ENCODE measurements around the gene CCNY.

CCNY gene

GRCh38 chr10:35546824-35547225 is 210.5 kb downstream of the CCNY start:
- Histone ChIP-seq H3K9me3 (ENCODE audit: control insufficient read depth, low read length) (no peaks in the 10 kb centered on the region), H3K36me3 (ENCODE audit: control insufficient read depth, insufficient read depth, low read length) (no peaks in the 10 kb centered on the region), H3K27ac (ENCODE audit: insufficient read depth, low read depth, low read length, poor library complexity, severe bottlenecking) (peak overlapping the region; percentile 16), H3K27me3 (ENCODE audit: control insufficient read depth, insufficient read depth, low read length, poor library complexity, severe bottlenecking) (no peaks in the 10 kb centered on the region), H3K4me1 (ENCODE audit: control insufficient read depth, insufficient read depth, low read length) (peaks cover 14% of the 10 kb centered on the region), H3K4me3 (ENCODE audit: insufficient read depth, low read depth, low read length) (no peak overlapping the region)
- WGBS, 2 experiments: 91 to 93% methylated on average over 3 to 4 of the region's 4 CpGs

GRCh38 chr10:35552650-35553342 is 216.5 kb downstream of the CCNY start:
- Histone ChIP-seq H3K4me1 (ENCODE audit: control insufficient read depth, insufficient read depth, low read length) (peaks cover 11% of the 10 kb centered on the region), H3K36me3 (ENCODE audit: control insufficient read depth, insufficient read depth, low read length) (no peaks in the 10 kb centered on the region), H3K27ac (ENCODE audit: insufficient read depth, low read depth, low read length, poor library complexity, severe bottlenecking) (no peak overlapping the region), H3K4me3 (ENCODE audit: insufficient read depth, low read depth, low read length) (no peak overlapping the region), H3K27me3 (ENCODE audit: control insufficient read depth, insufficient read depth, low read length, poor library complexity, severe bottlenecking) (no peaks in the 10 kb centered on the region), H3K9me3 (ENCODE audit: control insufficient read depth, low read length) (no peaks in the 10 kb centered on the region)
- 94 to 96% methylated on average over 7 of the region's 7 CpGs for WGBS, 2 experiments

DNA sequence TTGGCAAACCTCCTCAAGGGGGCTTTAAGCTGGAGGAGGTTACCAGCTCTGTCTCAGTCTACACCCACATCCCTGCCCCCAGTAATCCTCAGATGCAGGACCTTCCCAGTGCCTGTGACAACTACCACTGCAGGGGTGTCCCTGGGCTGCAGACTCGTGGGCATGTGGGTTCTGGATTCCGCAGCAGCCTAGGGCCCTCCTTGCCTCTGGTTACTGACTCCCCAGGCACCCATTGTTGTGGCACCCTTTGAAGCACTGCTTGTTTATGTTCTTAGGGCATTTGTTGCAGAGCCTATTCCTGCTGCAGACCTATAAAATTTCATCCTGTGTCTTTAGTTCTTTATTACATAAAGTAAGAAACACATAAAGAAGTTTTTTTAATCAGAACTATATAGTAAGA is 217.7 kb downstream of the CCNY start:
- no peaks in the 10 kb centered on the region for H3K36me3 ChIP-seq (ENCODE audit: control insufficient read depth, insufficient read depth, low read length)
- 30 to 39% methylated on average over 2 of the region's 2 CpGs for WGBS, 2 experiments
- no peak overlapping the region for H3K4me3 ChIP-seq (ENCODE audit: insufficient read depth, low read depth, low read length)
- no peaks in the 10 kb centered on the region for H3K9me3 ChIP-seq (ENCODE audit: control insufficient read depth, low read length)
- no peaks in the 10 kb centered on the region for H3K27me3 ChIP-seq (ENCODE audit: control insufficient read depth, insufficient read depth, low read length, poor library complexity, severe bottlenecking)
- peaks cover 11% of the 10 kb centered on the region for H3K4me1 ChIP-seq (ENCODE audit: control insufficient read depth, insufficient read depth, low read length)
- no peak overlapping the region for H3K27ac ChIP-seq (ENCODE audit: insufficient read depth, low read depth, low read length, poor library complexity, severe bottlenecking)

DNA sequence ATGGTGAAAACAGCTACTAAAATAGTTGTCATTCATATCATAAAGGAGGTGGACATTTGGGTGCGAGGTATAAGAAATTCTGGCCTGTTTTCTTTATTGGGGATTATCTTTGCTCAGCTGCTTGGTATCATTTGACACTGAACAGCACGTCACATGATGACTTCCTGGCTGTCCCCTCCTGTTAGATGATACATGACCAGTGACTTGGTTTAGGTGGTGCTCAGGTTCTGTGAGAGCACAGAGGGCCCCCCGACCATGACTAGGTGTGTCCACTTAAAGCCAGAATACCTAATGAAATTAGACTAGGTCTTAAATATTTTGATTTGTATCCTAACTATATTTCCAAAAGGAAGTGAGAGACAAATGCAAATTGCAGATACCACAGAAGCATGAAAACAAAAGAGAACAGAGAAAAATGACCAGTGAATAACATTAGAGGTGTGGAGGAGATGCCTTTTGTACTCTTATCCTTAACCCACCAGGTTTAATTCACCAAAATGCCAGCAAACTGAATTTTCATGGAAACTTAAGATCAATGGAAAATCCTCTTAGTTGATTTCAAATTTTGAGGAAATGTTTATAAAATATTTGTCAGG is 218.2 kb downstream of the CCNY start:
- 96 to 98% methylated on average over 3 of the region's 3 CpGs for WGBS, 2 experiments
- Histone ChIP-seq H3K9me3 (ENCODE audit: control insufficient read depth, low read length) (no peaks in the 10 kb centered on the region), H3K36me3 (ENCODE audit: control insufficient read depth, insufficient read depth, low read length) (no peaks in the 10 kb centered on the region), H3K4me1 (ENCODE audit: control insufficient read depth, insufficient read depth, low read length) (peaks cover 11% of the 10 kb centered on the region), H3K27me3 (ENCODE audit: control insufficient read depth, insufficient read depth, low read length, poor library complexity, severe bottlenecking) (no peaks in the 10 kb centered on the region), H3K27ac (ENCODE audit: insufficient read depth, low read depth, low read length, poor library complexity, severe bottlenecking) (no peak overlapping the region), H3K4me3 (ENCODE audit: insufficient read depth, low read depth, low read length) (no peak overlapping the region)

GRCh38 chr10:35555962-35556930 is 219.9 kb downstream of the CCNY start:
- Histone ChIP-seq H3K27me3 (ENCODE audit: control insufficient read depth, insufficient read depth, low read length, poor library complexity, severe bottlenecking) (no peaks in the 10 kb centered on the region), H3K27ac (ENCODE audit: insufficient read depth, low read depth, low read length, poor library complexity, severe bottlenecking) (no peak overlapping the region), H3K9me3 (ENCODE audit: control insufficient read depth, low read length) (no peaks in the 10 kb centered on the region), H3K36me3 (ENCODE audit: control insufficient read depth, insufficient read depth, low read length) (no peaks in the 10 kb centered on the region), H3K4me3 (ENCODE audit: insufficient read depth, low read depth, low read length) (no peak overlapping the region), H3K4me1 (ENCODE audit: control insufficient read depth, insufficient read depth, low read length) (peaks cover 6% of the 10 kb centered on the region)
- 94 to 97% methylated on average over 6 of the region's 6 CpGs for WGBS, 2 experiments

DNA sequence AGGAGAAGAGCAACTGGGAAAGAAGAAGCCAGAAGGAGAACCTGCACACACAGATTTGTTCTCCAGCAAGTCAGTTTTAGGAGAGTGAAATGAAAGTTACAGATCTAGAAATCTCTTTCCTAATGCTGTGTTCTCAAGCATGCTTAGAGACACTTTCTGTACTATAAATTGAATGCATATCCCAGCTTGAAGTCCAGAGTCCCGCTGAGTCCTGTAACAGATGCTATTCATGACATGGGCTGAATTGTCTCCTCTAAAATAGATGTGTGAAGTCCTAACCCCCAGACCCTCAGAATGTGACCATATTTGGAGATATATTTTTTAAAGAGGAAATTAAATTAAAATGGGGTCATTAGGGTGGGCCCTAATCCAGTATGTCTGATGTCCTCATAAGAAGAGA is 222.0 kb downstream of the CCNY start:
- Histone ChIP-seq H3K36me3 (ENCODE audit: control insufficient read depth, insufficient read depth, low read length) (no peaks in the 10 kb centered on the region), H3K4me3 (ENCODE audit: insufficient read depth, low read depth, low read length) (no peak overlapping the region), H3K9me3 (ENCODE audit: control insufficient read depth, low read length) (no peaks in the 10 kb centered on the region), H3K27me3 (ENCODE audit: control insufficient read depth, insufficient read depth, low read length, poor library complexity, severe bottlenecking) (no peaks in the 10 kb centered on the region), H3K4me1 (ENCODE audit: control insufficient read depth, insufficient read depth, low read length) (peaks cover 6% of the 10 kb centered on the region), H3K27ac (ENCODE audit: insufficient read depth, low read depth, low read length, poor library complexity, severe bottlenecking) (no peak overlapping the region)
- WGBS, 2 experiments: 92 to 93% methylated on average over 1 of the region's 1 CpG

GRCh38 chr10:35559416-35559815 is 223.1 kb downstream of the CCNY start:
- H3K27ac ChIP-seq (ENCODE audit: insufficient read depth, low read depth, low read length, poor library complexity, severe bottlenecking): no peak overlapping the region
- WGBS, 2 experiments: 93 to 94% methylated on average over 5 of the region's 5 CpGs
- H3K4me3 ChIP-seq (ENCODE audit: insufficient read depth, low read depth, low read length): no peak overlapping the region
- H3K27me3 ChIP-seq (ENCODE audit: control insufficient read depth, insufficient read depth, low read length, poor library complexity, severe bottlenecking): no peaks in the 10 kb centered on the region
- H3K9me3 ChIP-seq (ENCODE audit: control insufficient read depth, low read length): no peaks in the 10 kb centered on the region
- H3K36me3 ChIP-seq (ENCODE audit: control insufficient read depth, insufficient read depth, low read length): no peaks in the 10 kb centered on the region
- no peaks in the 10 kb centered on the region for H3K4me1 ChIP-seq (ENCODE audit: control insufficient read depth, insufficient read depth, low read length)

GRCh38 chr10:35561715-35562114 is 225.4 kb downstream of the CCNY start:
- Histone ChIP-seq H3K27me3 (ENCODE audit: control insufficient read depth, insufficient read depth, low read length, poor library complexity, severe bottlenecking) (no peaks in the 10 kb centered on the region), H3K4me3 (ENCODE audit: insufficient read depth, low read depth, low read length) (no peak overlapping the region), H3K27ac (ENCODE audit: insufficient read depth, low read depth, low read length, poor library complexity, severe bottlenecking) (no peak overlapping the region), H3K36me3 (ENCODE audit: control insufficient read depth, insufficient read depth, low read length) (no peaks in the 10 kb centered on the region), H3K4me1 (ENCODE audit: control insufficient read depth, insufficient read depth, low read length) (no peaks in the 10 kb centered on the region), H3K9me3 (ENCODE audit: control insufficient read depth, low read length) (no peaks in the 10 kb centered on the region)
- WGBS, 2 experiments: 93 to 94% methylated on average over 5 of the region's 5 CpGs

GRCh38 chr10:35562427-35562826 is 226.1 kb downstream of the CCNY start:
- 91 to 92% methylated on average over 1 of the region's 1 CpG for WGBS, 2 experiments
- no peaks in the 10 kb centered on the region for H3K36me3 ChIP-seq (ENCODE audit: control insufficient read depth, insufficient read depth, low read length)
- no peaks in the 10 kb centered on the region for H3K9me3 ChIP-seq (ENCODE audit: control insufficient read depth, low read length)
- no peak overlapping the region for H3K4me3 ChIP-seq (ENCODE audit: insufficient read depth, low read depth, low read length)
- H3K27ac ChIP-seq (ENCODE audit: insufficient read depth, low read depth, low read length, poor library complexity, severe bottlenecking): no peak overlapping the region
- H3K27me3 ChIP-seq (ENCODE audit: control insufficient read depth, insufficient read depth, low read length, poor library complexity, severe bottlenecking): no peaks in the 10 kb centered on the region
- no peaks in the 10 kb centered on the region for H3K4me1 ChIP-seq (ENCODE audit: control insufficient read depth, insufficient read depth, low read length)

DNA sequence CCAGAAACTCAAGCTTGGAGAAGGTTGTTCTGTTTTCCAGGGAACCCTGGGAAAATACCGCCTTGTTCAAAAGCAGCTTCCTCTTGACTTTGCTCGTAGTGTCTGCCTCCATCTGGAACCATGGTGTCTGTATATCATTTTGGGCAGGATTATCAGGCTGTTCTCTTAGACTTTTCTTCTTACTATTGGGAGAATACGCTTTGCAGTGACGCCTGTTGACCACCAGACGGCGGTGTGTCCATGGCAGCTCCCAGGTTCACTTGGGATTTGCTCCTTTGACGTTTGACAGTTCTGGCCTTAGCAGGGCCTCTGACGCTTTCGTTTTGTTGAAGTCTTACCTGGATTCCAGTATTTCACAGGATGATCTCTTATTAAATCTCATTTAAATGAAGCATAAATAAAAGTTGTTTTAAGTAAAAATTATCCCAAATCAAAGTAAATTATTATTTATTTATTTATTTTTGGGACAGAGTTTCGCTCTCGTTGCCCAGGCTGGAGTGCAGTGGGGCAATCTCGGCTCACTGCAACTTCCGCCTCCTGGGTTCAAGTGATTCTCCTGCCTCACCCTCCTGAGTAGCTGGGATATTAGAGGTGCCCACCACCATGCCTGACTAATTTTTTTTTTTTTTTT is 227.1 kb downstream of the CCNY start:
- no peaks in the 10 kb centered on the region for H3K9me3 ChIP-seq (ENCODE audit: control insufficient read depth, low read length)
- H3K27ac ChIP-seq (ENCODE audit: insufficient read depth, low read depth, low read length, poor library complexity, severe bottlenecking): no peak overlapping the region
- peaks cover 2% of the 10 kb centered on the region for H3K36me3 ChIP-seq (ENCODE audit: control insufficient read depth, insufficient read depth, low read length)
- no peaks in the 10 kb centered on the region for H3K4me1 ChIP-seq (ENCODE audit: control insufficient read depth, insufficient read depth, low read length)
- no peak overlapping the region for H3K4me3 ChIP-seq (ENCODE audit: insufficient read depth, low read depth, low read length)
- no peaks in the 10 kb centered on the region for H3K27me3 ChIP-seq (ENCODE audit: control insufficient read depth, insufficient read depth, low read length, poor library complexity, severe bottlenecking)
- WGBS, 2 experiments: 40 to 50% methylated on average over 13 of the region's 13 CpGs
